Thyroid gland (tissue), 4 donors: ENCODE data around the gene XRCC3. TPM values are rescaled to one million over a fixed set of nuclear protein-coding genes. Genes with fewer than 3 reads are reported as not detected.

Source experiments
- DNase-seq, 2 donors: peaks; one replicate each; pipeline ENCODE4 v3.0.0-alpha.2; 2019
- H3K27ac ChIP-seq, 3 donors: fragments of 200-600 bp; sonication (generic); 1 replicate in 2 of 3; 2 replicates in 1 of 3; pipeline ENCODE4 v1.5.1; 2016 to 2019; ENCODE audit warnings: mild to moderate bottlenecking in 1 of 3, moderate library complexity in 1 of 3
- H3K27me3 ChIP-seq: fragments of 200-600 bp; sonication (generic); one replicate; pipeline ENCODE4 v1.5.1; 2019
- H3K36me3 ChIP-seq, 2 donors: fragments of 200-600 bp; sonication (generic); one replicate each; pipeline ENCODE4 v1.5.1; 2016 to 2019
- H3K4me1 ChIP-seq, 2 donors: fragments of 200-600 bp; sonication (generic); one replicate each; pipeline ENCODE4 v1.5.1; 2017 to 2019
- H3K4me3 ChIP-seq, 3 donors: fragments of 200-600 bp; sonication (generic); replicated peaks in 1 of 3; 1 replicate in 2 of 3; 2 replicates in 1 of 3; pipeline ENCODE4 v1.5.1; 2016; ENCODE audit warnings: mild to moderate bottlenecking in 1 of 3
- H3K9me3 ChIP-seq: fragments of 200-600 bp; sonication (generic); one replicate; pipeline ENCODE4 v1.5.1; 2017
- POLR2A ChIP-seq, 2 donors: fragments of 450-650 bp; IDR thresholded peaks; one replicate each; pipeline ENCODE4 v1.6.1; 2017; ENCODE audit warnings: antibody characterized with exemption in 2 of 2, mild to moderate bottlenecking in 2 of 2, moderate library complexity in 1 of 2
- WGBS, 2 donors: methylation state at CpG; one replicate each; pipeline ENCODE4 v1.1.5; 2017; 5-methylcytosine and 5-hydroxymethylcytosine counted together
- intact Hi-C: fragments of 100-400 bp; cut with DNase I; formaldehyde crosslinking; loops from one replicate; pipeline ENCODE4 v1.15.1; 2023
- total RNA-seq, 4 donors: library from RNA; depleted of rRNA; stranded (reverse); fragments of >200 nt; gene quantifications; one replicate each; pipeline ENCODE4 v1.2.3, GENCODE V29; 2016
- TF ChIP-seq, protein P1 (sequence below), 6 experiments: fragments of 200-600 bp in 3 of 6; fragments of 450-650 bp in 3 of 6; sonication (generic) in 3 of 6; IDR thresholded peaks; one replicate each; pipeline ENCODE4 v1.5.1; 2016 to 2019; ENCODE audit warnings: antibody characterized with exemption in 6 of 6, mild to moderate bottlenecking in 2 of 6, inconsistent platforms in 1 of 6, moderate library complexity in 1 of 6

XRCC3 gene
- total RNA-seq, 4 donors from 2014 or later = 3.3 to 15.7 (median 7.9) TPM

- peaks cover 63 to 66% of the 10 kb centered on the region in 2 donors for H3K36me3 ChIP-seq
- no peaks in the 10 kb centered on the region for H3K9me3 ChIP-seq
- H3K27me3 ChIP-seq = no peaks in the 10 kb centered on the region
- peak in 1 of 2 donors; percentile 67 for TF ChIP-seq POLR2A (IDR thresholded peaks at IDR 0.05)
- TF ChIP-seq, protein P1, sequence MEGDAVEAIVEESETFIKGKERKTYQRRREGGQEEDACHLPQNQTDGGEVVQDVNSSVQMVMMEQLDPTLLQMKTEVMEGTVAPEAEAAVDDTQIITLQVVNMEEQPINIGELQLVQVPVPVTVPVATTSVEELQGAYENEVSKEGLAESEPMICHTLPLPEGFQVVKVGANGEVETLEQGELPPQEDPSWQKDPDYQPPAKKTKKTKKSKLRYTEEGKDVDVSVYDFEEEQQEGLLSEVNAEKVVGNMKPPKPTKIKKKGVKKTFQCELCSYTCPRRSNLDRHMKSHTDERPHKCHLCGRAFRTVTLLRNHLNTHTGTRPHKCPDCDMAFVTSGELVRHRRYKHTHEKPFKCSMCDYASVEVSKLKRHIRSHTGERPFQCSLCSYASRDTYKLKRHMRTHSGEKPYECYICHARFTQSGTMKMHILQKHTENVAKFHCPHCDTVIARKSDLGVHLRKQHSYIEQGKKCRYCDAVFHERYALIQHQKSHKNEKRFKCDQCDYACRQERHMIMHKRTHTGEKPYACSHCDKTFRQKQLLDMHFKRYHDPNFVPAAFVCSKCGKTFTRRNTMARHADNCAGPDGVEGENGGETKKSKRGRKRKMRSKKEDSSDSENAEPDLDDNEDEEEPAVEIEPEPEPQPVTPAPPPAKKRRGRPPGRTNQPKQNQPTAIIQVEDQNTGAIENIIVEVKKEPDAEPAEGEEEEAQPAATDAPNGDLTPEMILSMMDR (IDR thresholded peaks at IDR 0.05) = peak in 1 of 6 experiments; percentile 9
- DNase-seq = peak; percentile 87 to 90
- peaks cover 24 to 30% of the 10 kb centered on the region in 2 donors for H3K4me1 ChIP-seq
- intact Hi-C loops = no loop called here
- WGBS, 2 donors = 49 to 54% methylated on average over 11 to 14 of the region's 14 CpGs
- H3K27ac ChIP-seq = peak overlapping the region; percentile 71 to 94 (median 85)
- H3K4me3 ChIP-seq = no peak overlapping the region
These were observed 27.4 kb upstream of the XRCC3 start for GRCh38 chr14:103742499-103743255.

- no peak overlapping the region for H3K4me3 ChIP-seq
- no peak for TF ChIP-seq POLR2A (IDR thresholded peaks at IDR 0.05)
- TF ChIP-seq, protein P1 (IDR thresholded peaks at IDR 0.05) = no peak
- H3K27ac ChIP-seq = peak overlapping the region; percentile 71 to 94 (median 85)
- intact Hi-C loops = no loop called here
- H3K36me3 ChIP-seq = peaks cover 58 to 68% of the 10 kb centered on the region in 2 donors
- H3K4me1 ChIP-seq = peaks cover 30 to 37% of the 10 kb centered on the region in 2 donors
- 86 to 88% methylated on average over 2 to 7 of the region's 9 CpGs for WGBS, 2 donors
- H3K9me3 ChIP-seq = no peaks in the 10 kb centered on the region
- H3K27me3 ChIP-seq = no peaks in the 10 kb centered on the region
- DNase-seq = no peak
These were observed 26.6 kb upstream of the XRCC3 start for GRCh38 chr14:103741876-103742275.

DNA sequence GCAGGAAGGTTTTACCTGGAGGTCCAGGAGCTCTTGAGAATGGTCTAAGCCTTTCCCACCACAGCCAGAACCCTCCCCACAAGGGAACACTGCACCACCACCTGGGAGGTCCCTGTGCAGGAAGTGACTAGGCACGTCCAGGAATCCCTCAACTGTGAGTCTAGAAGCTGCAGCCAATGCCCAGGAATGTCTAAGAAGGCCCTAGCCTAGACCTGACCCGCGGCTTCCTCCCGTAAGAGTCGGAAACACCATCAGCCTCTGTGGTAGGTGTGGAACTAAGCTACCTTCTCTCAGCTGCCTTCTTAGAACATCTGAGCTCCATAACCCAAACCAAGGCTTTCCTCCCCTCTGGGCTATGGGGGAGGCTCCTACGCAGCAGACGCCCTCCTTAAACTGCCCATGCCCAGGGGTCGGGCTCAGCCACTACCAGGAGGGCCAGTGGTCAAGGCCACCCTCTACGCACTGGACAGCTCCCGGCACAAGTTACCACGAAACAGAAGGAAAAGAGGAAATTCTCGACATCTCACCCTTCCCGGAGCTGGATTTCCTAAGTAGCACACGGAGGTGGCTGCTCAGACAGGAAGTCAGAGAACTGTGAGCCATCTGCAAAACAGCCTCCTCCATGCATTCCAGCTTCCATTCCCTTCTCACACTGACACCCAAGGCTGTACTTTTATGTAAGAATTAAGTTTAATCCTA is 25.9 kb upstream of the XRCC3 start:
- TF ChIP-seq, protein P1 (IDR thresholded peaks at IDR 0.05) = no peak
- no peak for TF ChIP-seq POLR2A (IDR thresholded peaks at IDR 0.05)
- DNase-seq = no peak
- peak overlapping the region; percentile 71 to 94 (median 85) for H3K27ac ChIP-seq

DNA sequence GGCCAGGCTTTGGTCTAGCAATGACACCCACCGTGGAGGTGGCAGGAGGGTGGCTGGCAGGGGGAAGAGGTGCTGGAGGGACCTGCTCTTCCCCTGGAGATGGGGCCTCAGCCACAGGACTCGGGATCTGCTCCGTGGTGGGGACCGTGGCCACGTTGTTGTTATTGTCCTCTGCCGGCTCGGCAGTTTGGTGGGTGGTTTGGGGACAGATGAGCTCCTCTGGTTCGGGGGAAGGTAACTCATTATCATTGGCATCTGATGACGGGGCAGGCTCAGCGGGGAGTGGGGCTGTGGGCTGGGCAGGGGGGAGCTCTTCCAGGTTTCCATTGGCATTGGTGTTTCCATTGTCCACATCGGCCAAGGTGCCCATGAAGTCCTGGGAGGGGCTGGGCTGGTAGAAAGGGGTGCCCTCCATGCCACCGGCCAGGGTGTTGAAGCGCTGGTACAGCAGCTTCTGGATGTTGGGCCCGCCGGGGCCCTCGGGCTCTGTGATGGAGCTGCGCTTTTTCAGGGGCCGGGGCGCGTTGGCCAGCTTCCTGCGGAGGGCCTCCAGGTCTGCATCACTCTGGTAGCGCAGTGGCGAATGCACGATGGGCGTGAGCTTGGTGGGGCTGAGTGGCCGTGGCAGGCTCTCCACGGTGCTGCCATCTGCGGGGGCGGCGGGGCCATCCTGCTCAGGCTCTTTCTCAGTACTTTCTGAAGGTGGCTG is 24.7 kb upstream of the XRCC3 start:
- Histone ChIP-seq H3K27me3 (no peaks in the 10 kb centered on the region), H3K9me3 (no peaks in the 10 kb centered on the region), H3K36me3 (peaks cover 51 to 56% of the 10 kb centered on the region in 2 donors), H3K4me3 (no peak overlapping the region), H3K27ac (peak overlapping the region in 2 of 3 donors; percentile 46 to 94), H3K4me1 (peaks cover 40 to 56% of the 10 kb centered on the region in 2 donors)
- no peak for TF ChIP-seq POLR2A (IDR thresholded peaks at IDR 0.05)
- TF ChIP-seq, protein P1 (IDR thresholded peaks at IDR 0.05) = no peak
- intact Hi-C loops = no loop called here
- no peak for DNase-seq
- 93 to 95% methylated on average over 11 of the region's 30 CpGs for WGBS, 2 donors

More for the DNA sequence above, 25.9 kb upstream of the XRCC3 start:
- peaks cover 56 to 62% of the 10 kb centered on the region in 2 donors for H3K36me3 ChIP-seq
- 85 to 89% methylated on average over 14 of the region's 14 CpGs for WGBS, 2 donors
- peaks cover 37 to 44% of the 10 kb centered on the region in 2 donors for H3K4me1 ChIP-seq
- intact Hi-C loops = no loop called here
- H3K9me3 ChIP-seq = no peaks in the 10 kb centered on the region
- H3K4me3 ChIP-seq = no peak overlapping the region
- H3K27me3 ChIP-seq = no peaks in the 10 kb centered on the region
